NK-92 (cell line): Measurements from ENCODE around the gene LNX1.

ENCODE experiments used
- DNase-seq: peaks from one replicate; lab custom pipeline; 2025; ENCODE audit not compliant: unreplicated experiment; lab: John Stamatoyannopoulos, UW

The LNX1 gene

GRCh38 chr4:53574528-53574927 lies 16.8 kb downstream of the LNX1 start:
- no peak for DNase-seq

GRCh38 chr4:53573696-53574095 lies 17.6 kb downstream of the LNX1 start:
- no peak for DNase-seq

- no peak for DNase-seq
These were observed 18.7 kb downstream of the LNX1 start for GRCh38 chr4:53572600-53572994.

- no peak for DNase-seq
These were observed 19.2 kb downstream of the LNX1 start for GRCh38 chr4:53571936-53572599.

- no peak for DNase-seq
These were observed 27.5 kb downstream of the LNX1 start for GRCh38 chr4:53563824-53564223.

- no peak for DNase-seq
These were observed 28.9 kb downstream of the LNX1 start for GRCh38 chr4:53562409-53562808.

GRCh38 chr4:53559021-53559620 lies 32.2 kb downstream of the LNX1 start:
- no peak for DNase-seq

- no peak for DNase-seq
These were observed 33.1 kb downstream of the LNX1 start for GRCh38 chr4:53558065-53558801.

- DNase-seq = no peak
These were observed 33.6 kb downstream of the LNX1 start for GRCh38 chr4:53557669-53558064.

- DNase-seq = no peak
These were observed 34.6 kb downstream of the LNX1 start for GRCh38 chr4:53556651-53557050.

GRCh38 chr4:53553486-53554210 lies 37.6 kb downstream of the LNX1 start:
- DNase-seq = no peak

GRCh38 chr4:53552711-53553110 lies 38.6 kb downstream of the LNX1 start:
- DNase-seq = no peak

GRCh38 chr4:53551958-53552357 lies 39.3 kb downstream of the LNX1 start:
- DNase-seq = no peak

GRCh38 chr4:53551281-53551864 lies 39.9 kb downstream of the LNX1 start:
- no peak for DNase-seq

GRCh38 chr4:53548662-53549061 lies 42.6 kb downstream of the LNX1 start:
- no peak for DNase-seq

- no peak for DNase-seq
These were observed 43.3 kb downstream of the LNX1 start for GRCh38 chr4:53547983-53548382.

GRCh38 chr4:53545942-53546581 lies 45.2 kb downstream of the LNX1 start:
- no peak for DNase-seq

GRCh38 chr4:53545273-53545672 lies 46.0 kb downstream of the LNX1 start:
- no peak for DNase-seq

- no peak for DNase-seq
These were observed 47.7 kb downstream of the LNX1 start for GRCh38 chr4:53543561-53543960.

GRCh38 chr4:53541577-53542206 lies 49.6 kb downstream of the LNX1 start:
- DNase-seq = no peak
